Stimulated activated CD4-positive, alpha-beta T cell treated with anti-CD3 and anti-CD28 coated beads, Interleukin-1b, Interleukin-23, amount 100 ng/mL, for 1 hour (primary cell): ENCODE measurements around the gene CTAGE4.
"Not testable (repeated sequence)": the region's sequence is repeated elsewhere in the genome, so short reads cannot be mapped to it uniquely, and the experiment has no call there.

Experiments
- DNase-seq, 2 donors: peaks; one replicate each; pipeline ENCODE4 v3.0.0-alpha.2; 2020; ENCODE audit warnings: low read depth in 2 of 2

The CTAGE4 gene

GRCh38 chr7:144183166-144183565 is at the start of gene CTAGE4:
CTAGE4 (plus strand) TSS chr7:144183466; CDS start chr7:144183504, 38 bp downstream.
- not testable (repeated sequence) for DNase-seq

- no peak for DNase-seq
Measured at GRCh38 chr7:144134116-144134515, 49.1 kb upstream of the CTAGE4 start.

- DNase-seq = no peak
Measured at GRCh38 chr7:144137501-144137900, 45.8 kb upstream of the CTAGE4 start.

GRCh38 chr7:144142187-144142586 is 41.1 kb upstream of the CTAGE4 start:
- DNase-seq = no peak

- no peak for DNase-seq
Measured at GRCh38 chr7:144144426-144144825, 38.8 kb upstream of the CTAGE4 start.

GRCh38 chr7:144148224-144148827 is 34.9 kb upstream of the CTAGE4 start:
- DNase-seq = no peak

GRCh38 chr7:144158861-144159260 is 24.4 kb upstream of the CTAGE4 start:
- DNase-seq = no peak

GRCh38 chr7:144164784-144165183 is 18.5 kb upstream of the CTAGE4 start:
- no peak for DNase-seq

- not testable (repeated sequence) for DNase-seq
Measured at GRCh38 chr7:144171594-144172350, 11.5 kb upstream of the CTAGE4 start.

- DNase-seq = no peak
Measured at GRCh38 chr7:144174613-144175012, 8.7 kb upstream of the CTAGE4 start.

- not testable (repeated sequence) for DNase-seq
Measured at GRCh38 chr7:144178380-144179164, 4.7 kb upstream of the CTAGE4 start.

GRCh38 chr7:144179165-144179479 is 4.1 kb upstream of the CTAGE4 start:
- DNase-seq = not testable (repeated sequence)

- not testable (repeated sequence) for DNase-seq
Measured at GRCh38 chr7:144187848-144188247, 4.6 kb downstream of the CTAGE4 start.

- not testable (repeated sequence) for DNase-seq
Measured at GRCh38 chr7:144188578-144189171, 5.4 kb downstream of the CTAGE4 start.

GRCh38 chr7:144193782-144194181 is 10.5 kb downstream of the CTAGE4 start:
- DNase-seq = not testable (repeated sequence)

- not testable (repeated sequence) for DNase-seq
Measured at GRCh38 chr7:144194453-144194852, 11.2 kb downstream of the CTAGE4 start.

GRCh38 chr7:144195212-144195872 is 12.1 kb downstream of the CTAGE4 start, which contains the start of gene ARHGEF35:
ARHGEF35 (minus strand) TSS chr7:144195833; CDS start chr7:144188383, 7,450 bp downstream.
- not testable (repeated sequence) for DNase-seq

GRCh38 chr7:144198934-144199333 is 15.7 kb downstream of the CTAGE4 start:
- not testable (repeated sequence) for DNase-seq

GRCh38 chr7:144201978-144202377 is 18.7 kb downstream of the CTAGE4 start:
- not testable (repeated sequence) for DNase-seq

GRCh38 chr7:144203086-144203485 is 19.8 kb downstream of the CTAGE4 start:
- DNase-seq = not testable (repeated sequence)

- not testable (repeated sequence) for DNase-seq
Measured at GRCh38 chr7:144205306-144205705, 22.0 kb downstream of the CTAGE4 start.
